NCI-H69 (cell line): ENCODE measurements around the gene ZNF273.
"Not testable (repeated sequence)": the region's sequence is repeated elsewhere in the genome, so short reads cannot be mapped to it uniquely, and the experiment has no call there.

ENCODE experiments used
- DNase-seq: peaks from one replicate; lab custom pipeline; 2025; lab: John Stamatoyannopoulos, UW

Gene ZNF273

DNA sequence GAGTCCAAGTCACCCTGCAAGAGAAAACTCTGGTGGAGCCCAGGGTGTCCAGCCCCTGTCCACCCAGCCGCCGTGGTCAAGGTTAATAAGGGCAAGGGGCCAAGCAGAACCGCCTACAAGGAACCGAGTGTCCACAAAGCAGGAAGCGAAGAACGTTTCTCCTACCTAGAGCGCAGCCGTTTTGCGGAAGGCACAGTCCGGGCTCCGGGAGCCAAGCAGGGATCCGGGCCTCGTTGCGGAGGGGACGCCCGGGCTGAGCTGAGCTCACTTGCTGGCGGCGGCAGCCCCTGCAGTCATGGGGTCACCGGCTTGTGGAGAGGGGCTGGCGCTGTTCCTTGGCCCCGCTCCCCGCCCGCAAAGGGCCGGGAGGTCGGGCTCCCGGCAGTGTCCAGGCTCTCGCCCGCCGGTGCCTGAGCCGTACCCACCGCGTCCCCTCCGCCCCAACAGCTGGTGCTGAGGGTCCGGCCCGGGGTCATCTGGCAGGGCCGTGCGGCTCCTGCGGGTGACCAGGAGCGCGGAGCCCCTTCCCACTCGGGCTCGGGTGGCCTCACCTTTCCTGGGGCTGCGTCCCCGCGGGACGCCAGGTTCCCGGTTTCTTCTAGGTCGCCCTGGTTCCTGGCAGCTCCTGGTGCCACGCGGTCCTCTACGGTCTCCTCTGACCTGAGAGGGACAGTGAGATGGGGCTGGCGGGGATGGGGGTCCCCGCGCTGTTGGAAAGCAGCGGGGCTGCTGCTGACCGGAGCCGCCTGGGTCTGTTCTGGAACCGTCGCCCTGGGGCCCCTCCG lies 14.0 kb upstream of the ZNF273 start:
- DNase-seq: no peak

DNA sequence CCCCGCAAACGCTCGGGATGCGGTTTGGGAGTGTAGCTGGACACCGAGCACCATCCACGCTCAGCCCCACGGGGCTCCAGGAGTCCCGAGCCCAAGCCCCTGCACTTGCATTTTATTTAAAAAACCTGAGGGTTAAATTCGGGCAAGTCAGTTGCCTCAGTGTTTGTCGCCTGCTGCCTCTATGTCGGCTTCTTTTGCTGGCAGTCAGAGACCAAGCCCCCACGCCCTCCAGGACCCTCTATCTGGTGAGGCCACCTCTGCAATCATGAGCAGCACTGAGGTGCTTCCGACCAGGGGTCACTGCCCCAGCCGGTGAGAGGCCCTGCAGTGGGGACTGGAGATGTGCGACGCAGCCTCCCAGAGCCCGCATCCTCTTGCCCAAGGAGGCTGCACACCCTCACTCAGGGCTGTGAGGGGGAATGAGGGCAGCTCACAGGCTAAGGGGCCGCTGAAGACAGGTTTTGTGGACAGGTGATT lies 13.3 kb upstream of the ZNF273 start:
- no peak for DNase-seq

DNA sequence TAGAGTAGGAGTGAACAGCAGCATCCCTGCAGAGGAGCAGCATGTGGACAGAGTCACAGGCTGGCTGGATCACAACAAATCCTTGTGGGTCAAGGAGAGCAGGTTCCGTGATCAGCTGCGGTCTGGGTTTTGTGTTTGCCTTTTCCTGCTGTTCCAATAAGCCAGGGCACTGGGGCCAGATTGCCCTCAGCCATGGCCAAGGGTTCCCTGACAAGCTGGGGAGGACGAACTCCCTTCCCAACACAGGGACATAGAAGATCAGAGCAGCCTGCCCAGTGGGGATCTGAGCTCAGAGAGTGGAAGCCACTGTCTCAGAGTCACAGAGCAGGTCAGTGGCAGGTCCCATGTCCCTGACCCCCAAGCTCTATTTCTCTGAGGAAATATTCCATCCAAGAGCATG lies 12.8 kb upstream of the ZNF273 start:
- not testable (repeated sequence) for DNase-seq

- no peak for DNase-seq
Observed at GRCh38 chr7:64890761-64891362, 12.2 kb upstream of the ZNF273 start.

DNA sequence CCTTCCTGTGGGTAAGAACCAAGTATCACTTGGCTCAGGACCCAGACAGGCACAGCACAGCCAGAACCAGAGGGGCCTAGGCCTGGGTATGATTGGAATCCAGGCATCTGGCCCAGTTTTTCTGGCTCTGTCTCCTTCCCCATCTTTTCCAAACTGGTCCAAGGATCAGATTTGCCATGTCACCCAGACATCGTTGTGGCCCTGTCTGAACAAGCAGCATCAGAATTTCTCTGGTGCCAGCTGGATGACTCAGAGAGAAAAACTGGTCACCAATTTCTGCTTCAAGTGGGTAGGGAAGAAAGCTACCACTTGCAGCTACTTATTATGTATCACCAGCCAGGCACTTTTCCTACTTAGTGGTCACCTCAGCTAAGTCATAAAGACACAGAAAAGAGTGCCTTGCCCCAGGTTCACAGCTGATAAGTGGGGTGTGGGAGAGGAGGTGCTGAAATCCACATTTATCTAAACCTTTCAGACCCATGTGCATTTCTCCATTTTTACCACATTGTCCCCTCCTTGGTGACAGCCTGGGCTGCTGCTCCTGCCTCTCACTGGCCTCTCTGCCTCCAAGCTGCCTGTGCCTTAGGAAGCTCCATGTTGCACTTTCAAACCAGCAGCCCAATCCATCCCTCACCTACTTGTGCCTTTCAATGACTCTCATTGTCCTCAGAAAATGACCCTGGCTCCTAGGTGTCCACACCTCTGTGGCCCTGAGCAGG lies 11.6 kb upstream of the ZNF273 start:
- not testable (repeated sequence) for DNase-seq

- DNase-seq: no peak
Observed at GRCh38 chr7:64892116-64892515, 11.0 kb upstream of the ZNF273 start.

DNA sequence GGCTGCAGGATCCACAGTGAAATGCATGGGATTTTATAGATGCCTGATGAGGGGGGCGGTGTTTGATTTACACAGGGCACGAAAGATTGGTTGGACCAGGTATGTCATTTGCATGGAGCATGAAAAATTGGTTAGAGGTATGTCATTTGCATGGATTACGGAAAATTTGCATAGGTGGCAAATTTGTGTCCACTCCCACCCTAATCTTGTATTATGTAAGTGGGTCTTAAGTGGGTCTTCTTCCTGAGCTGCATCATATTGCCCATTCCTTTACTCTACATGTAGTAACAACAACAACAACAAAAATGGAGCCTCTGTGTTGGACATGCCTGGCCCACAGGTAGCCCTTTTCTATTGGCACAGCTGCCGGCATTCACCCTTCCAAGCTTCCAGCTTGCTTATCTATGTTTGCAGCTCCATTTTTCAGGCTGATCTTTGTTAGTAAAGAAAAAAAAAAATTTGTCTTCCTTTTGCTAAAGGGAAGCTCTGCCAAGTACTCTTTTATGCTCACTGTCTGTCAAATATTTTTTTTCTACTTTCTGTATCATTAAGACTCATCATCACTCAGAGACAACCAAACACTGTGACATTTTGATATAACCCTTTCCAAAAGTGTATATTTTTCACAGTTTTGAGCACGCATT lies 10.3 kb upstream of the ZNF273 start:
- no peak for DNase-seq

- peak; percentile 5 for DNase-seq
Observed at GRCh38 chr7:64893401-64893800, 9.7 kb upstream of the ZNF273 start.

DNA sequence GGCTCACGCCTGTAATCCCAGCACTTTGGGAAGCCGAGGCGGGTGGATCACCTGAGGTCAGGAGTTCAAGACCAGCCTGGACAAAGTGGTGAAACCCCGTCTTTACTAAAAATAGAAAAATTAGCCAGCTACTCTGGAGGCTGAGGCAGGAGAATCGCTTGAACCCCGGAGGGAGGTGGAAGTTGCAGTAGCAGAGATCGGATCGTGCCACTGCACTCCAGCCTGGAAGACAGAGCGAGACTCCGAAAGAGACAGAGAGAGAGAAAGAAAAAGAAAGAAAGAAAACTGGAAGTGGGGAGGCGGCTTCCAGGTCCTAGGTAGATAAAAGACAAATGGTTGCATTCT lies 640 bp upstream of the ZNF273 start:
- not testable (repeated sequence) for DNase-seq

DNA sequence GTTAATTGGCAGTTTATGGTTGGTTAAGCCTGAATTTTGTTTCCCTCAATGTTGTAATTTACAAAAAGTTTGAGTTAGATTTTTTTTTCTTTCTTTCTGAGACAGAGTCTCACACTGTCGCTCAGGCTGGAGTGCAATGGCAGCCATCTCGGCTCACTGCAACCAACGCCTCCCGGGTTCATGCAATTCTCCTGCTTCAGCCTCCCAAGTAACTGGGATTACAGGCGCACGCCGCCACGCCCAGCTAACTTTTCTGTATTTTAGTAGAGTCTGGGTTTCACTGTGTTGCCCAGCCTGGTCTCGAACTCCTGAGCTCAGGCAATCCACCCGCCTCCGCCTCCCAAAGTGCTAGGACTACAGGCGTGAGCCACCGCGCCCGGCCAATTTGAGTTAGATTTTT lies 935 bp downstream of the ZNF273 start:
- DNase-seq: no peak

DNA sequence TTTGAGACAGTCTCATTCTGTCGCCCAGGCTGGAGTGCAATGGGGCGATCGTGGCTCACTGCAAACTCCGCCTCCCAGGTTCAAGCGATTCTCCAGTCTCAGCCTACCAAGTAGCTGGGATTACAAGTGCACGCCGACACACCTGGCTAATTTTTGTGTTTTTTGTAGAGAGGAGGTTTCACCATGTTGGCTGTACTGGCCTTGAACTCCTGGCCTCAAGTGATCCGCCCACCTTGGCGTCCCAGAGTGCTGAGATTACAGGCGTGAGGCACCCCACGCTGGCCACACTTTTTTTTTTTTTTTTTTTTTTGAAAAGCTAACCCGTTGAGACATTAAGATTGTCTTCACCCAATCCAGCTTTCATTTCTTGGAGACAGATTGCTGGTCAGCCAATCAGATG lies 2.1 kb downstream of the ZNF273 start:
- DNase-seq: no peak

DNA sequence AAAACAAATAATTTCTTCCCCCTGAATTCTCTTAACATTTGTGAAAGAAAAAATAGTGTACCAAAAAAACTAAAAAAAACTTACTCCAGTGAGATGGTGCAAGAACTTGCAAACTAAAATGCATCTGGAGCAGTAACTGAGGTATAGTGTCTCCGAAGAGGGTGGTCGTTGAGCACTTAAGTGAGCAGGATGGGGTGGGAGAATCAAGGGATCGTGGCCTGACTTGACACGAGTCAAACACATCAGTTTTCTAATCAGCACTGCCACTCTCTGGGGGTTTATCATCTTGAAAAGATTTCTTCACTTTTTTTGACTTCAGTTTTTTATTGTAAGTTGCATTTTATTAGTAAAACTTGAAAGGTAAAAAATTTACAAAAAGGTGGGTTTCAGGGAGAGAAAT lies 2.5 kb downstream of the ZNF273 start:
- DNase-seq: no peak

- peak; percentile 48 for DNase-seq
Observed at GRCh38 chr7:64907641-64908326, 4.7 kb downstream of the ZNF273 start.

DNA sequence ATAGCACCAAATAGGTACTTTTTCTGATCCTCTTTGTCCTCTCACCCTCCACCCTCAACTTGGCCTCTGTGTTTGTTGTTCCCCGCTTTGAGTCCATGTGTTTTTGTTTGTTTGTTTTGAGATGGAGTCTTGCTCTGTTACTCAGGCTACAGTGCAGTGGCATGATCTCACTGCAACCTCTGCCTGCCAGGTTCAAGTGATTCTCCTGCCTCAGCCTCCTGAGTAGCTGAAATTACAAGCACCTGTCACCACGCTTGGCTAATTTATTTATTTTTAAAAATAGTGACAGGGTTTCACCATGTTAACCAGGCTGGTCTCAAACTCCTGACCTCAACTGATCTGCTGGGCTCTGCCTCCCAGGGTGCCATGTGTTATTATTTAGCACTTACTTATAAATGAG lies 5.3 kb downstream of the ZNF273 start:
- DNase-seq: no peak

DNA sequence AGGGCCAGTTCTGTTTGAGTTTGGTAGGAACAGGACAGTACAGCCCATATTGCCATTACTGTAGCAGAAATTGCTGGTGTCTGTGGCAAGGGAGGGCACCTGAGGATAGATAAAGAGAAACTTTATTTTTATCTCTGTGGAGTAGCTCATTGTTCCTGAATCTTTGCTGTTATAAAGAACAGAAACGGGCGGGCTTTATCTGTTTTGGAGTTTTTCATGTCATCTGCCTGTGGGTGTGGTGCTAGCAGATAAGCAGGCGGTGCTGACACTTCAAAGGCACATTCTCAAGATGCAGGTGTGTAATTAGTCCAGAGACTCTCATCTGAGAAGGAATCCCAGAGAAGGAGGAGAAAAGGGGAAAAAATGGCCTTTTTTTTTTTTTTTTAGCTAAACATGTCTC lies 11.5 kb downstream of the ZNF273 start:
- DNase-seq: no peak

DNA sequence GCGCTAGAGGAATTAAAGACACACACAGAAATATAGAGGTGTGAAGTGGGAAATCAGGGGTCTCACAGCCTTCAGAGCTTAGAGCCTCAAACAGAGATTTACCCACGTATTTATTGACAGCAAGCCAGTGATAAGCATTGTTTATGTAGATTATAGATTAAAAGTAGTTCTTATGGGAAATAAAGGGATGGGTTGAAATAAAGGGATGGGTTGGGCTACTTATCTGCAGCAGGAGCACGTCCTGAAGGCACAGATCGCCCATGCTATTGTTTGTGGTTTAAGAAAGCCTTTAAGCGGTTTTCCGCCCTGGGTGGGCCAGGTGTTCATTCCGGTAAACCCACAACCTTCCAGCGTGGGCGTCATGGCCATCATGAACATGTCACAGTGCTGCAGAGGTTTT lies 12.2 kb downstream of the ZNF273 start:
- DNase-seq: not testable (repeated sequence)

- DNase-seq: not testable (repeated sequence)
Observed at GRCh38 chr7:64928252-64929187, 25.4 kb downstream of the ZNF273 start.

DNA sequence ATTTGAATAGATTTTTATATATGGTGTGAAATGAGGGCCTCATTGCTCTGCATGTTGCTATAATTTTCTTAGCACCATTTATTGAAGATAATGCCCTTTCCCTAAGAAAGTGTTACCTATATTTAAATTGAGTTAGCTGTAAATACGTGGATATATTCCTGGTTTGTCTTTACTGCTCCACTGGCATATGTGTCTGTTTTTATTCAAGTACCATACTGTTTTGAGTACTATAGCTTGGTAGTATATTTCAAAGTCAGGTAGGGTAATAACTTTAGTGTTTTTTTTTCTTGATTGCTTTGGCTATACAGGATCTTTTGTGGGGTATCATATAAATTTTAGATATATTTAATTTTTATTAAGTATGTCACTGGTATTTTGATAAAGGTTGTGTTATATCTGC lies 31.4 kb downstream of the ZNF273 start:
- DNase-seq: no peak

DNA sequence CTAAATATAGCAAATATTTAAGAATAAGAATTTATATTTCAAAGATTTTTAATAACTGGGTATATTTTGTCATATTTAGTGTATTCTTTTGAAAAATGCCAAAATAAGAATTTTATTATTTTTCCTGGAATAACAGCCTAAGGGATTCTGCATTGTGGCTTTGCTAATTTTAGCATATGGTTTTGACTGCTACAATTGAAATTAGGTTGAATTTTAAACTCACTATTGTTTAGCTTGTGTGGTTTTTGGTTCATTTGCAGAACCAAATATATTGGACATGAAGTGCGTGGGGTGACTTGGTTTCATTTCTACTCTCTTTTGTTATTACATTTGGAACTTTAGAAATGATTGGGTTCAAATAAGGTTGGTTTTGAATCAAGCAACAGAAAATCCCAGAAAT lies 35.5 kb downstream of the ZNF273 start:
- DNase-seq: no peak

- not testable (repeated sequence) for DNase-seq
Observed at GRCh38 chr7:64940021-64940420, 36.9 kb downstream of the ZNF273 start.
